H1 (cell line): ENCODE measurements around the gene PLCB1. TPM values are rescaled to one million over a fixed set of nuclear protein-coding genes. Genes with fewer than 3 reads are reported as not detected.

Experiments
- CTCF ChIA-PET: fragments of 300-600 bp; sonication (Branson Sonifier 250); formaldehyde crosslinking; loops from one replicate; lab custom pipeline; 2021; ENCODE audit not compliant: partially characterized antibody; lab: Charles Lee
- POLR2A ChIA-PET: fragments of 300-600 bp; sonication (Branson Sonifier 250); formaldehyde crosslinking; loops from one replicate; lab custom pipeline; 2021; ENCODE audit warnings: inconsistent platforms; ENCODE audit not compliant: partially characterized antibody; lab: Charles Lee
- DNase-seq, 2 experiments: peaks; one replicate each; pipeline versions ENCODE4 v3.0.0 to v3.0.0-alpha.2; 2010 to 2022; ENCODE audit warnings: low spot score in 2 of 2, low read depth in 1 of 2, mixed read lengths in 1 of 2
- FAIRE-seq: peaks from 2 replicates; lab custom pipeline; 2011; peaks lifted over from hg19 to GRCh38; lab: Jason Lieb, UNC
- H2AFZ ChIP-seq: 2 replicates; pipeline ENCODE4 v1.8.1; 2012; ENCODE audit warnings: low read length, inconsistent platforms
- H2AK5ac ChIP-seq: 2 replicates; pipeline ENCODE4 v1.6.1; 2013; ENCODE audit warnings: low read depth, low read length
- H2BK120ac ChIP-seq: replicated peaks from 2 replicates; pipeline ENCODE3; 2013; ENCODE audit warnings: low read depth, low read length, inconsistent platforms
- H2BK12ac ChIP-seq: 2 replicates; pipeline ENCODE4 v1.6.1; 2013; ENCODE audit warnings: low read depth, low read length
- H2BK15ac ChIP-seq: 2 replicates; pipeline ENCODE4 v1.6.1; 2013; ENCODE audit warnings: low read length
- H2BK20ac ChIP-seq: 2 replicates; pipeline ENCODE4 v1.6.1; 2013; ENCODE audit warnings: low read length
- H2BK5ac ChIP-seq: 2 replicates; pipeline ENCODE4 v1.6.1; 2013; ENCODE audit warnings: low read depth, low read length
- H3K14ac ChIP-seq: 2 replicates; pipeline ENCODE4 v1.6.1; 2013; ENCODE audit warnings: inconsistent platforms; ENCODE audit not compliant: insufficient read length
- H3K18ac ChIP-seq: 2 replicates; pipeline ENCODE4 v1.6.1; 2013; ENCODE audit warnings: low read length; ENCODE audit errors: extremely low read depth
- H3K23ac ChIP-seq: 2 replicates; pipeline ENCODE4 v1.6.1; 2013; ENCODE audit warnings: inconsistent platforms; ENCODE audit not compliant: insufficient read length
- H3K23me2 ChIP-seq: 2 replicates; pipeline ENCODE4 v1.6.1; 2013; ENCODE audit warnings: low read depth, low read length
- H3K27ac ChIP-seq: 2 replicates; pipeline ENCODE4 v1.6.1; 2011; ENCODE audit warnings: low read depth, low read length, inconsistent platforms
- H3K27me3 ChIP-seq, 4 experiments: replicated peaks in 1 of 4; 1 replicate in 1 of 4; 2 replicates in 3 of 4; pipeline versions ENCODE4 v1.6.1 to v1.8.1; 2011 to 2013; ENCODE audit warnings: low read length in 3 of 4, mild to moderate bottlenecking in 3 of 4, inconsistent platforms in 2 of 4, mixed read lengths in 2 of 4, moderate library complexity in 1 of 4; ENCODE audit not compliant: control insufficient read depth in 3 of 4, insufficient read depth in 3 of 4; ENCODE audit errors: extremely low read depth in 1 of 4
- H3K36me3 ChIP-seq, 4 experiments: 2 replicates each; pipeline versions ENCODE4 v1.6.1 to v1.8.1; 2011 to 2013; ENCODE audit warnings: mild to moderate bottlenecking in 4 of 4, low read length in 3 of 4, moderate library complexity in 2 of 4, control low read depth in 1 of 4, inconsistent platforms in 1 of 4; ENCODE audit not compliant: insufficient read depth in 4 of 4, control insufficient read depth in 2 of 4
- H3K4ac ChIP-seq: replicated peaks from 2 replicates; pipeline ENCODE3; 2013; ENCODE audit warnings: low read length, low read depth, mixed read lengths, inconsistent platforms; ENCODE audit not compliant: insufficient read length
- H3K4me1 ChIP-seq, 4 experiments: replicated peaks in 1 of 4; 1 replicate in 1 of 4; 2 replicates in 3 of 4; pipeline versions ENCODE4 v1.6.1 to v1.8.1; 2011 to 2013; ENCODE audit warnings: low read length in 3 of 4, inconsistent platforms in 2 of 4, mixed read lengths in 1 of 4; ENCODE audit not compliant: insufficient read depth in 4 of 4, control insufficient read depth in 3 of 4
- H3K4me2 ChIP-seq, 2 experiments: 2 replicates each; pipeline versions ENCODE4 v1.6.1 to v1.8.1; 2011 to 2013; ENCODE audit warnings: low read depth in 2 of 2, low read length in 2 of 2, control low read depth in 1 of 2, inconsistent platforms in 1 of 2, mild to moderate bottlenecking in 1 of 2; ENCODE audit not compliant: insufficient read depth in 1 of 2
- H3K4me3 ChIP-seq, 4 experiments: fragments of 200-600, 300-600 bp in 1 of 4; sonication (generic), shearing (Covaris generic), sonication (Bioruptor Twin) in 1 of 4; 2 replicates each; pipeline versions ENCODE4 v1.5.1 to v1.8.1; 2011 to 2016; ENCODE audit warnings: low read length in 4 of 4, low read depth in 3 of 4, control low read depth in 2 of 4, inconsistent platforms in 2 of 4, mild to moderate bottlenecking in 2 of 4, mixed read lengths in 1 of 4, moderate library complexity in 1 of 4; ENCODE audit not compliant: insufficient read depth in 2 of 4; ENCODE audit errors: extremely low read depth in 1 of 4
- H3K56ac ChIP-seq: replicated peaks from 2 replicates; pipeline ENCODE3; 2013; ENCODE audit warnings: low read depth, mild to moderate bottlenecking, mixed read lengths, low read length, inconsistent platforms; ENCODE audit not compliant: insufficient read length
- H3K79me1 ChIP-seq: 2 replicates; pipeline ENCODE4 v1.6.1; 2013; ENCODE audit warnings: low read depth, low read length, control low read depth
- H3K79me2 ChIP-seq, 2 experiments: 2 replicates each; pipeline versions ENCODE4 v1.6.1 to v1.8.1; 2012 to 2013; ENCODE audit warnings: low read length in 2 of 2, mild to moderate bottlenecking in 2 of 2, inconsistent platforms in 1 of 2; ENCODE audit not compliant: insufficient read depth in 2 of 2, control insufficient read depth in 1 of 2
- H3K9ac ChIP-seq, 4 experiments: replicated peaks in 1 of 4; 1 replicate in 1 of 4; 2 replicates in 3 of 4; pipeline versions ENCODE4 v1.6.1 to v1.8.1; 2011 to 2013; ENCODE audit warnings: low read depth in 3 of 4, low read length in 3 of 4, control low read depth in 2 of 4, mild to moderate bottlenecking in 2 of 4, moderate library complexity in 2 of 4, inconsistent platforms in 1 of 4; ENCODE audit errors: extremely low read depth in 1 of 4
- H3K9me3 ChIP-seq, 2 experiments: 2 replicates each; pipeline versions ENCODE4 v1.6.1 to v1.8.1; 2012 to 2013; ENCODE audit warnings: mild to moderate bottlenecking in 2 of 2, moderate library complexity in 2 of 2, control low read depth in 1 of 2, inconsistent platforms in 1 of 2, low read depth in 1 of 2, low read length in 1 of 2, mixed read lengths in 1 of 2; ENCODE audit not compliant: insufficient read depth in 2 of 2
- H4K20me1 ChIP-seq, 2 experiments: replicated peaks in 1 of 2; 2 replicates each; pipeline versions ENCODE3 to v1.8.1; 2011 to 2013; ENCODE audit warnings: inconsistent platforms in 2 of 2, low read length in 2 of 2, mild to moderate bottlenecking in 1 of 2; ENCODE audit not compliant: insufficient read depth in 2 of 2, control insufficient read depth in 1 of 2
- H4K5ac ChIP-seq: 2 replicates; pipeline ENCODE4 v1.6.1; 2013; ENCODE audit warnings: low read length, low read depth, mixed read lengths, inconsistent platforms; ENCODE audit not compliant: insufficient read length
- H4K8ac ChIP-seq: 2 replicates; pipeline ENCODE4 v1.8.0; 2013; ENCODE audit warnings: mild to moderate bottlenecking, moderate library complexity, low read length, inconsistent platforms; ENCODE audit not compliant: insufficient read depth; ENCODE audit errors: extremely low read depth
- H4K91ac ChIP-seq: replicated peaks from 2 replicates; pipeline ENCODE3; 2013; ENCODE audit warnings: low read length, mixed read lengths, inconsistent platforms; ENCODE audit not compliant: insufficient read length
- ATF2 ChIP-seq: IDR thresholded peaks from 2 replicates; pipeline ENCODE4 v1.6.1; 2012; ENCODE audit warnings: low read length, inconsistent platforms
- BACH1 ChIP-seq: IDR thresholded peaks from 2 replicates; pipeline ENCODE4 v1.6.1; 2012; ENCODE audit warnings: low read length, improper control_type of control experiment
- EGR1 ChIP-seq: IDR thresholded peaks from 2 replicates; pipeline ENCODE4 v1.6.1; 2011; ENCODE audit warnings: low read depth, low read length, borderline replicate concordance
- KDM4A ChIP-seq: IDR thresholded peaks from one replicate; pipeline ENCODE4 v1.7.1; 2012; ENCODE audit warnings: low read depth, mild to moderate bottlenecking, moderate library complexity, low read length, inconsistent platforms; ENCODE audit not compliant: severe bottlenecking
- NANOG ChIP-seq: IDR thresholded peaks from 2 replicates; pipeline ENCODE4 v1.6.1; 2011; ENCODE audit warnings: low read length, low read depth, mild to moderate bottlenecking, inconsistent platforms; ENCODE audit not compliant: insufficient read depth, poor library complexity, severe bottlenecking
- NRF1 ChIP-seq: IDR thresholded peaks from 2 replicates; pipeline ENCODE4 v1.6.1; 2011; ENCODE audit warnings: mild to moderate bottlenecking, low read depth, low read length, improper control_type of control experiment
- SIN3A ChIP-seq, 2 experiments: IDR thresholded peaks in 1 of 2; conservative IDR thresholded peaks in 1 of 2; 2 replicates each; pipeline ENCODE4 v1.6.1; 2011 to 2012; ENCODE audit warnings: low read length in 2 of 2, improper control_type of control experiment in 1 of 2, low read depth in 1 of 2, mild to moderate bottlenecking in 1 of 2
- WGBS, 2 experiments: shearing (Covaris generic) in 1 of 2; methylation state at CpG; one replicate each; pipeline versions ENCODE4 v1.1.6 to v1.1.7; 2013 to 2015; ENCODE audit warnings: low lambda C conversion rate in 2 of 2, mixed read lengths in 2 of 2, inconsistent platforms in 1 of 2, low coverage in 1 of 2, missing lambda C conversion rate in 1 of 2; ENCODE audit not compliant: insufficient replicate concordance in 2 of 2, insufficient coverage in 1 of 2, insufficient read length in 1 of 2; ENCODE audit errors: extremely low coverage in 1 of 2, missing lambda C conversion rate in 1 of 2; 5-methylcytosine and 5-hydroxymethylcytosine counted together
- polyA plus RNA-seq, 7 experiments: library from polyadenylated mRNA; depleted of rRNA in 3 of 7; stranded (reverse) in 5 of 7; unstranded in 2 of 7; fragments of >200 nt in 5 of 7; fragments of 200-250 nt in 2 of 7; gene quantifications; 1 replicate in 5 of 7; 2 replicates in 1 of 7; 4 replicates in 1 of 7; pipeline versions ENCODE4 v1.2.1 to v1.2.3, GENCODE V29; 2011 to 2013; ENCODE audit warnings: missing spikeins in 2 of 7, mixed read lengths in 2 of 7
- total RNA-seq: library from RNA; stranded (reverse); fragmentation: NEBNext Ultra II Directional; extraction: Animal tissue kit (Norgen Biotek cat#: 25700); gene quantifications from 2 replicates; pipeline ENCODE4 v1.2.1, GENCODE V29; 2021

PLCB1 gene
- total and polyA plus RNA-seq, 2 of the 8 experiments (the other 6 are each of a cell fraction or from before 2014, with no cell fraction given): 2.6 to 9.1 TPM

- POLR2A ChIA-PET: no interaction called here
- no peak overlapping the region for H2BK12ac ChIP-seq
- H3K79me2 ChIP-seq: no peaks in the 10 kb centered on the region
- H3K4me1 ChIP-seq: no peaks in the 10 kb centered on the region
- WGBS, 2 experiments: 86% methylated on average over 4 of the region's 4 CpGs; no CpG with 5 or more reads in 1 of the 2 experiments
- H3K4ac ChIP-seq: no peak overlapping the region
- no peak overlapping the region for H2AK5ac ChIP-seq
- no peak overlapping the region for H3K27ac ChIP-seq
- no peaks in the 10 kb centered on the region for H4K20me1 ChIP-seq
- peaks cover 0 to 2% (median 0%) of the 10 kb centered on the region in 4 experiments; a peak in 2 of 8 replicates for H3K36me3 ChIP-seq
- H3K23ac ChIP-seq: no peak overlapping the region
- no peak overlapping the region for H4K5ac ChIP-seq
- no peak overlapping the region for H2BK5ac ChIP-seq
- H3K4me2 ChIP-seq: no peak overlapping the region
- H3K9me3 ChIP-seq: no peaks in the 10 kb centered on the region
- no peak overlapping the region for H3K56ac ChIP-seq
- H3K4me3 ChIP-seq: no peak overlapping the region
- H3K18ac ChIP-seq: no peak overlapping the region
- H2BK20ac ChIP-seq: no peak overlapping the region
- no peaks in the 10 kb centered on the region for H3K27me3 ChIP-seq
- H3K9ac ChIP-seq: no peak overlapping the region
- CTCF ChIA-PET: interaction anchor here (2.0 kb wide), 1 partner anchor 9 kb away, joined by 6 read pairs; no protein-coding TSS in a partner anchor
- H3K23me2 ChIP-seq: no peaks in the 10 kb centered on the region
- no peak overlapping the region for H3K14ac ChIP-seq
- H4K91ac ChIP-seq: no peak overlapping the region
- no peak overlapping the region for H2BK120ac ChIP-seq
- no peak overlapping the region for H2BK15ac ChIP-seq
- FAIRE-seq (no peak), DNase-seq (no peak)
- H3K79me1 ChIP-seq: no peaks in the 10 kb centered on the region
- H2AFZ ChIP-seq: no peak overlapping the region
- TF ChIP-seq ATF2: no peak
- no peak for TF ChIP-seq EGR1
- TF ChIP-seq NRF1: no peak
- no peak for TF ChIP-seq KDM4A
- no peak for TF ChIP-seq BACH1
- no peak for TF ChIP-seq NANOG
- no peak for TF ChIP-seq SIN3A (conservative IDR thresholded peaks at IDR 0.05 in 1 of 2, IDR thresholded peaks at IDR 0.05 in 1 of 2; ENCODE audit: low read depth in 1 of 2, low read length in 2 of 2)
- TF ChIP-seq, all 59 proteins: peak for 0
- no peak overlapping the region for H4K8ac ChIP-seq
Observed at GRCh38 chr20:8740265-8740664, 608.2 kb downstream of the PLCB1 start.
